ENCODE measurements around the gene SHC3. TPM values are rescaled to one million over a fixed set of nuclear protein-coding genes. Genes with fewer than 3 reads are reported as not detected.
A peak's percentile ranks its signal among the peaks of the same experiment; 100 is the strongest.

The SHC3 gene
- total RNA-seq, 4 donors from 2014 or later, result 2.3 to 4.9 (median 4.8) TPM

- Histone ChIP-seq H3K4me3 (no peak overlapping the region), H3K27me3 (no peaks in the 10 kb centered on the region), H3K9me3 (no peaks in the 10 kb centered on the region), H3K27ac (peak overlapping the region in 1 of 4 donors; percentile 4), H3K36me3 (no peaks in the 10 kb centered on the region), H3K4me1 (no peaks in the 10 kb centered on the region)
- 47 to 86% methylated on average over 5 of the region's 6 CpGs for WGBS, 2 donors (ENCODE audit: low coverage in 1 of 2)
- ATAC-seq, result peak; percentile 48
- TF ChIP-seq EP300 (IDR thresholded peaks at IDR 0.05) (no peak), CTCF (IDR thresholded peaks at IDR 0.05) (no peak), POLR2AphosphoS5 (IDR thresholded peaks at IDR 0.05) (no peak), POLR2A (IDR thresholded peaks at IDR 0.05) (no peak)
These were observed 12.7 kb downstream of the SHC3 start for GRCh38 chr9:89165880-89166279.

DNA sequence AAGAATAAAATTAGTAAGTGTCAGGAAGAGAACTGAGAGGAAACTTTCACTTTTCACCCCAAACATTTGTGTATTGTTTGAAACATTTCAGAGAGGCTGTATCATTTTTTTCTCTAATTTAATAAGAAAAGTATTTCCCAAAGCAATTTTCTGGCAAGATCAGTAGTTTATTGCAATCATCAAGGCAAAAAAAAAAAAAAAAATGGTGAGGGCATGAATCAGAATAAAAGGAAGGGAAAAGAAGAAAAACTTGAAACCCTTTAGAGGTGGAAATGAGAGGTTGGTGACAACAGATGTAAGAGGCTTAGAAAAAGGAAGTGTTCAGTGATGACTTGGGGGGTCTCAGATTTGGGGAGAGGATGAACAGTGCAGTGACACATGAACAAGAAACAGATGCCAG is 13.3 kb downstream of the SHC3 start:
- Histone ChIP-seq H3K27me3 (no peaks in the 10 kb centered on the region), H3K27ac (peak overlapping the region in 1 of 4 donors; percentile 4), H3K9me3 (no peaks in the 10 kb centered on the region), H3K4me3 (no peak overlapping the region), H3K4me1 (no peaks in the 10 kb centered on the region), H3K36me3 (no peaks in the 10 kb centered on the region)
- no peak for ATAC-seq
- TF ChIP-seq EP300 (IDR thresholded peaks at IDR 0.05) (no peak), POLR2A (IDR thresholded peaks at IDR 0.05) (no peak), POLR2AphosphoS5 (IDR thresholded peaks at IDR 0.05) (no peak), CTCF (IDR thresholded peaks at IDR 0.05) (no peak)

- no peaks in the 10 kb centered on the region for H3K27me3 ChIP-seq
These were observed 17.4 kb downstream of the SHC3 start for GRCh38 chr9:89161221-89161620.

DNA sequence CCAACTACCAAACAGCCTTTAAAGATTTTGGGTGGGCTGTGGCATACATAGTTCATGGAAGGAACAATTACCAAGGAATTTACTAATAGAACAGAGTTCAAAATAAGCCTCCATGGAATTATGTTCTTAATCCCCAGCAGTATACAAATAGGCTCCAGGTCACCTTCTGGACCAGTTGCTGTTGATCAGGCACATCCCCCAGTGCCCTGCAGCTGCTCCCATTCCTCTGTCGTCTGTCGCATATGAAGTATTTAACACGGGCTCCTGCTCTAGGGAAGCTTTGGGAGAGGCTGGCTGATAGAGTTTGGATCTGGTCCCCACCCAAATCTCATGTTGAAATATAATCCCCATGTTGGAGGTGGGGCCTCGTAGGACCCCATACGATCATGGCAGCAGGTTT is 17.8 kb downstream of the SHC3 start:
- WGBS, 2 donors (ENCODE audit: low coverage in 1 of 2), result 50 to 66% methylated on average over 1 to 5 of the region's 5 CpGs
- H3K27ac ChIP-seq, result no peak overlapping the region
- no peaks in the 10 kb centered on the region for H3K36me3 ChIP-seq
- H3K27me3 ChIP-seq, result no peaks in the 10 kb centered on the region
- H3K9me3 ChIP-seq, result no peaks in the 10 kb centered on the region
- no peak for TF ChIP-seq POLR2A (IDR thresholded peaks at IDR 0.05)
- no peak for TF ChIP-seq CTCF (IDR thresholded peaks at IDR 0.05)
- no peak for TF ChIP-seq POLR2AphosphoS5 (IDR thresholded peaks at IDR 0.05)
- TF ChIP-seq EP300 (IDR thresholded peaks at IDR 0.05), result no peak
- H3K4me3 ChIP-seq, result no peak overlapping the region
- H3K4me1 ChIP-seq, result no peaks in the 10 kb centered on the region
- no peak for ATAC-seq

More at GRCh38 chr9:89161221-89161620, 17.4 kb downstream of the SHC3 start:
- Histone ChIP-seq H3K36me3 (no peaks in the 10 kb centered on the region), H3K4me3 (no peak overlapping the region), H3K4me1 (no peaks in the 10 kb centered on the region), H3K27ac (no peak overlapping the region), H3K9me3 (no peaks in the 10 kb centered on the region)
- TF ChIP-seq CTCF (IDR thresholded peaks at IDR 0.05) (no peak), POLR2AphosphoS5 (IDR thresholded peaks at IDR 0.05) (no peak), POLR2A (IDR thresholded peaks at IDR 0.05) (no peak), EP300 (IDR thresholded peaks at IDR 0.05) (no peak)
- 89 to 100% methylated on average over 3 to 8 of the region's 8 CpGs for WGBS, 2 donors (ENCODE audit: low coverage in 1 of 2)
- no peak for ATAC-seq

- Histone ChIP-seq H3K4me3 (no peak overlapping the region), H3K4me1 (no peaks in the 10 kb centered on the region), H3K27ac (no peak overlapping the region), H3K27me3 (no peaks in the 10 kb centered on the region), H3K36me3 (no peaks in the 10 kb centered on the region), H3K9me3 (no peaks in the 10 kb centered on the region)
- 72 to 78% methylated on average over 14 of the region's 14 CpGs for WGBS, 2 donors (ENCODE audit: low coverage in 1 of 2)
- ATAC-seq, result no peak
- TF ChIP-seq CTCF (IDR thresholded peaks at IDR 0.05) (no peak), EP300 (IDR thresholded peaks at IDR 0.05) (no peak), POLR2AphosphoS5 (IDR thresholded peaks at IDR 0.05) (no peak), POLR2A (IDR thresholded peaks at IDR 0.05) (no peak)
These were observed 23.8 kb downstream of the SHC3 start for GRCh38 chr9:89154651-89155336.

Data from gastroesophageal sphincter (tissue), 4 donors.